ENCODE measurements around the gene IL13RA2.

The IL13RA2 gene

GRCh38 chrX:114985967-114986592 is 31.3 kb downstream of the IL13RA2 start:
- DNase-seq = no peak

GRCh38 chrX:114976292-114976691 is 41.1 kb downstream of the IL13RA2 start:
- no peak for DNase-seq

GRCh38 chrX:114973013-114973412 is 44.4 kb downstream of the IL13RA2 start:
- no peak for DNase-seq

- DNase-seq = no peak
Observed at GRCh38 chrX:114970806-114971205, 46.6 kb downstream of the IL13RA2 start.

- DNase-seq = no peak
Observed at GRCh38 chrX:114964374-114964773, 53.0 kb downstream of the IL13RA2 start.

GRCh38 chrX:114962209-114962608 is 55.2 kb downstream of the IL13RA2 start:
- no peak for DNase-seq

- no peak for DNase-seq
Observed at GRCh38 chrX:114959729-114960128, 57.7 kb downstream of the IL13RA2 start.
